ENCODE measurements around the gene COX14. TPM values are rescaled to one million over a fixed set of nuclear protein-coding genes. Genes with fewer than 3 reads are reported as not detected.

The COX14 gene
- total RNA-seq, 1 experiment from 2014 or later, result 84.7 TPM

DNA sequence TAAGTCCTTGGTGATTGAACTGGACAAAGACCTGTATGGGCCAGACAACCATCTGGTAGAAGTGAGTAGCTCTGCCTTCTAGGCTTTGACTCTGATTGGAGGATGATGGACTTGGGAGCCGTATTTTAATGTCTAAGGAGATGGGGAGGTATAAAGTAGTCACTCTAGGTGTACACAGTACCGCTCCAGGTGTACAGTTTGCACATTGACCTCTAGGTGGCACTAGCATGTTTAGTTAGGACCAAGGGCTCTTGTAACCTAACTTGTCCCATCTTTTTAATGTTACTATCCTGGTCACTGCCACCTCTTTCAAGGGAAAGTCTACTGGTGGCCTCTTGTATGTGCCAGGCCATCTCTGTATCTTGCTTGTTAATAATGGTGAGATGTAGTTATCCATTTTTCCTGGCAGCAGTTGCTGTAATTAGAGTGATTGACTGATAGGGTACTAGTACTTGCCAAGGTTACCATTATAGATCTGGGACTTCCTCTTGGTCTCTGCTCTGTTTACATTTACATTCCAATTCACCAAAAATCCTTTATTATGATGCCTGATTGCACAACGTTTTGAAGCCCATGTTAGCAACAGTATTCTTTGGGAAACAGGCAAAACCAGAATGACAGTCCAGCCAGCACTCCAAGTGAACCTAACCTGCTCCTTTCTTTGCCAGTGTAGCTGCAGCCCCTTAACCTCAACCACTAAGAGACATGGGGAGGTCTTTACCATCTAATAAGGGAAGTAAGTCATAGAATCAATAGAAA, 23.3 kb upstream of the COX14 start:
- H2AFZ ChIP-seq (ENCODE audit: low read length), result no peak overlapping the region
- peak overlapping the region; percentile 25 for H3K9ac ChIP-seq (ENCODE audit: low read length)
- peaks cover 45% of the 10 kb centered on the region for H3K36me3 ChIP-seq (ENCODE audit: low read depth, low read length)
- DNase-seq (peak; percentile 88), ATAC-seq (peak; percentile 36)
- no peaks in the 10 kb centered on the region for H3K9me3 ChIP-seq (ENCODE audit: low read length)
- peak overlapping the region; percentile 82 for H3K27ac ChIP-seq (ENCODE audit: low read length)
- H4K20me1 ChIP-seq (ENCODE audit: low read length), result peaks cover 4% of the 10 kb centered on the region; the same call in 1 of the 2 replicates
- H3K79me2 ChIP-seq (ENCODE audit: low read length), result peaks cover 26% of the 10 kb centered on the region
- H3K4me1 ChIP-seq (ENCODE audit: insufficient read depth, low read length), result peaks cover 40% of the 10 kb centered on the region
- no peaks in the 10 kb centered on the region for H3K27me3 ChIP-seq (ENCODE audit: low read length)
- no TSS peak for BruUV-seq (replicated peaks)
- CTCF ChIA-PET, result interaction anchor here (1.0 to 1.2 kb wide), 3 partner anchors 15 to 23 kb away, joined by 3 to 19 read pairs (median 7); partner anchors contain the start of genes COX14 and GPD1
- POLR2A ChIA-PET (ENCODE audit: unreplicated experiment), result interaction anchor here (0.5 to 0.6 kb wide), 2 partner anchors 21 to 132 kb away, joined by 3 read pairs; no protein-coding TSS in a partner anchor
- H3K4me2 ChIP-seq (ENCODE audit: low read length), result peak overlapping the region; percentile 65
- TF ChIP-seq EZH2 (IDR thresholded peaks at IDR 0.05; ENCODE audit: low read length, unreplicated experiment) (no peak), EZH2phosphoT487 (IDR thresholded peaks at IDR 0.05; ENCODE audit: borderline replicate concordance, low read length) (no peak), CTCF (conservative IDR thresholded peaks at IDR 0.05; ENCODE audit: low read depth, low read length) (peak; percentile 95)
- peak overlapping the region; percentile 33; the same call in 1 of the 2 replicates for H3K4me3 ChIP-seq (ENCODE audit: low read length)
- intact Hi-C loops (cut with micrococcal nuclease), result loop anchor here (1.0 to 10.0 kb wide), 3 partner anchors 24 to 226 kb away; partner anchors contain the start of genes CERS5 and COX14
- no peaks in the 10 kb centered on the region for H3K9me2 ChIP-seq (replicated peaks; ENCODE audit: low read length)
- H3F3A ChIP-seq (ENCODE audit: low read length, unreplicated experiment), result peaks cover 13% of the 10 kb centered on the region

- no peak overlapping the region for H3K27ac ChIP-seq (ENCODE audit: low read length)
- CTCF ChIA-PET, result interaction anchor here (1.1 kb wide), 1 partner anchor 12 kb away, joined by 3 read pairs; no protein-coding TSS in a partner anchor
- H3K27me3 ChIP-seq (ENCODE audit: low read length), result no peaks in the 10 kb centered on the region
- DNase-seq (no peak), ATAC-seq (no peak)
- no peak overlapping the region for H2AFZ ChIP-seq (ENCODE audit: low read length)
- H3K79me2 ChIP-seq (ENCODE audit: low read length), result peaks cover 21% of the 10 kb centered on the region
- no peaks in the 10 kb centered on the region for H3K9me3 ChIP-seq (ENCODE audit: low read length)
- no TSS peak for BruUV-seq (replicated peaks)
- no peak overlapping the region for H3K4me2 ChIP-seq (ENCODE audit: low read length)
- intact Hi-C loops (cut with micrococcal nuclease), result loop anchor here (10.0 kb wide), 1 partner anchor 225 kb away; no protein-coding TSS in a partner anchor
- H3K36me3 ChIP-seq (ENCODE audit: low read depth, low read length), result peaks cover 54% of the 10 kb centered on the region
- TF ChIP-seq CTCF (conservative IDR thresholded peaks at IDR 0.05; ENCODE audit: low read depth, low read length) (no peak), EZH2 (IDR thresholded peaks at IDR 0.05; ENCODE audit: low read length, unreplicated experiment) (no peak), EZH2phosphoT487 (IDR thresholded peaks at IDR 0.05; ENCODE audit: borderline replicate concordance, low read length) (no peak)
- POLR2A ChIA-PET (ENCODE audit: unreplicated experiment), result no interaction called here
- H4K20me1 ChIP-seq (ENCODE audit: low read length), result peaks cover 4% of the 10 kb centered on the region; the same call in 1 of the 2 replicates
- peaks cover 40% of the 10 kb centered on the region for H3K4me1 ChIP-seq (ENCODE audit: insufficient read depth, low read length)
- no peak overlapping the region for H3K9ac ChIP-seq (ENCODE audit: low read length)
- no peak overlapping the region for H3K4me3 ChIP-seq (ENCODE audit: low read length)
- peaks cover 13% of the 10 kb centered on the region for H3F3A ChIP-seq (ENCODE audit: low read length, unreplicated experiment)
- H3K9me2 ChIP-seq (replicated peaks; ENCODE audit: low read length), result no peaks in the 10 kb centered on the region
Measured at GRCh38 chr12:50089730-50090129, 22.3 kb upstream of the COX14 start.
